Sigmoid colon (tissue), 7 donors: ENCODE data around the gene PSD. TPM values are rescaled to one million over a fixed set of nuclear protein-coding genes. Genes with fewer than 3 reads are reported as not detected.
A peak's percentile ranks its signal among the peaks of the same experiment; 100 is the strongest.

Source experiments
- DNase-seq: peaks from one replicate; pipeline ENCODE4 v3.0.0-alpha.2; 2019
- H3K27ac ChIP-seq, 4 donors: fragments of 200-600 bp; sonication (generic); one replicate each; pipeline ENCODE4 v1.5.1; 2016 to 2019; ENCODE audit warnings: mild to moderate bottlenecking in 1 of 4
- H3K27me3 ChIP-seq, 3 donors: fragments of 200-600 bp; sonication (generic); one replicate each; pipeline ENCODE4 v1.5.1; 2019; ENCODE audit warnings: mild to moderate bottlenecking in 1 of 3
- H3K36me3 ChIP-seq, 4 donors: fragments of 200-600 bp; sonication (generic); one replicate each; pipeline ENCODE4 v1.5.1; 2016 to 2019
- H3K4me1 ChIP-seq, 4 donors: fragments of 200-600 bp; sonication (generic); one replicate each; pipeline ENCODE4 v1.5.1; 2017 to 2019
- H3K4me3 ChIP-seq, 4 donors: fragments of 200-600 bp; sonication (generic); one replicate each; pipeline ENCODE4 v1.5.1; 2017 to 2019; ENCODE audit warnings: mild to moderate bottlenecking in 2 of 4, moderate library complexity in 1 of 4
- H3K9me3 ChIP-seq, 4 donors: fragments of 200-600 bp in 3 of 4; sonication (generic) in 3 of 4; one replicate each; pipeline versions ENCODE4 v1.5.1 to v1.6.1; 2013 to 2019
- CTCF ChIP-seq, 4 experiments: fragments of 450-650 bp in 3 of 4; fragments of 200-600 bp in 1 of 4; IDR thresholded peaks; one replicate each; pipeline ENCODE4 v1.5.1; 2016 to 2019; ENCODE audit warnings: antibody characterized with exemption in 4 of 4, mild to moderate bottlenecking in 3 of 4, moderate library complexity in 2 of 4
- EP300 ChIP-seq, 4 donors: sonication (generic); formaldehyde crosslinking; IDR thresholded peaks; one replicate each; pipeline ENCODE4 v1.6.1; 2017; ENCODE audit warnings: antibody characterized with exemption in 4 of 4
- POLR2A ChIP-seq, 2 donors: fragments of 450-650 bp; IDR thresholded peaks; one replicate each; pipeline ENCODE4 v1.6.1; 2016; ENCODE audit warnings: antibody characterized with exemption in 2 of 2, mild to moderate bottlenecking in 2 of 2, moderate library complexity in 2 of 2
- POLR2AphosphoS5 ChIP-seq, 4 donors: sonication (generic); formaldehyde crosslinking; IDR thresholded peaks; one replicate each; pipeline ENCODE4 v1.6.1; 2017; ENCODE audit warnings: antibody characterized with exemption in 4 of 4
- WGBS, 2 donors: extraction: QIAGEN DNeasy Blood & Tissue Kit; methylation state at CpG; one replicate each; pipeline ENCODE4 v1.1.7; 2013; 5-methylcytosine and 5-hydroxymethylcytosine counted together
- intact Hi-C: fragments of 100-400 bp; cut with DNase I; formaldehyde crosslinking; loops from one replicate; pipeline ENCODE4 v1.15.1; 2023
- polyA plus RNA-seq, 3 donors: library from polyadenylated mRNA; stranded (reverse); fragments of 200-250 nt; gene quantifications; one replicate each; pipeline ENCODE4 v1.2.3, GENCODE V29; 2013
- total RNA-seq, 4 donors: library from RNA; depleted of rRNA; stranded (reverse); fragments of >200 nt; gene quantifications; one replicate each; pipeline ENCODE4 v1.1.0, GENCODE V29; 2016
- donor health status: healthy with polysubstance abuse.
- donor health status: Bipolar disorder and iron deficiency.
- donor health status: healthy.

The PSD gene
- total and polyA plus RNA-seq, 7 donors: 0.69 to 449 (median 343) TPM

- H3K36me3 ChIP-seq: peaks cover 10 to 24% (median 11%) of the 10 kb centered on the region in 4 donors
- H3K4me3 ChIP-seq: peak overlapping the region; percentile 61 to 89 (median 76)
- WGBS, 2 donors: 1 to 2% methylated on average over 21 of the region's 21 CpGs
- H3K4me1 ChIP-seq: peaks cover 0 to 42% (median 36%) of the 10 kb centered on the region in 4 donors
- no peaks in the 10 kb centered on the region for H3K9me3 ChIP-seq
- DNase-seq: no peak
- H3K27ac ChIP-seq: peak overlapping the region; percentile 86 to 96 (median 91)
- intact Hi-C loops: loop anchor here (5.0 kb wide), 2 partner anchors 57 to 162 kb away; no protein-coding TSS in a partner anchor
- TF ChIP-seq POLR2AphosphoS5 (IDR thresholded peaks at IDR 0.05): peak in 1 of 4 donors; percentile 50
- no peak for TF ChIP-seq EP300 (IDR thresholded peaks at IDR 0.05)
- peak in 1 of 2 donors; percentile 7 for TF ChIP-seq POLR2A (IDR thresholded peaks at IDR 0.05)
- peaks cover 2 to 27% (median 11%) of the 10 kb centered on the region in 3 donors for H3K27me3 ChIP-seq
Observed at GRCh38 chr10:102420181-102420713, 1.7 kb upstream of the PSD start.

GRCh38 chr10:102419269-102420180 is 940 bp upstream of the PSD start:
- peaks cover 7 to 33% (median 11%) of the 10 kb centered on the region in 3 donors for H3K27me3 ChIP-seq
- DNase-seq: no peak
- TF ChIP-seq EP300 (IDR thresholded peaks at IDR 0.05) (no peak), CTCF (IDR thresholded peaks at IDR 0.05) (peak in 1 of 4 experiments; percentile 6), POLR2AphosphoS5 (IDR thresholded peaks at IDR 0.05) (peak in 1 of 4 donors; percentile 6), POLR2A (IDR thresholded peaks at IDR 0.05) (no peak)
- 1% methylated on average over 54 of the region's 54 CpGs for WGBS, 2 donors
- H3K4me3 ChIP-seq: peak overlapping the region in 3 of 4 donors; percentile 61 to 89 (median 73)
- intact Hi-C loops: loop anchor here (5.0 kb wide), 2 partner anchors 58 to 163 kb away; no protein-coding TSS in a partner anchor
- H3K36me3 ChIP-seq: peaks cover 8 to 18% (median 11%) of the 10 kb centered on the region in 4 donors
- H3K27ac ChIP-seq: peak overlapping the region; percentile 86 to 96 (median 91)
- no peaks in the 10 kb centered on the region for H3K9me3 ChIP-seq
- H3K4me1 ChIP-seq: peaks cover 0 to 42% (median 36%) of the 10 kb centered on the region in 4 donors

- peak; percentile 56 for DNase-seq
- peaks cover 0 to 25% (median 20%) of the 10 kb centered on the region in 4 donors for H3K4me1 ChIP-seq
- TF ChIP-seq POLR2AphosphoS5 (IDR thresholded peaks at IDR 0.05) (no peak), CTCF (IDR thresholded peaks at IDR 0.05) (no peak), EP300 (IDR thresholded peaks at IDR 0.05) (no peak), POLR2A (IDR thresholded peaks at IDR 0.05) (no peak)
- H3K27ac ChIP-seq: no peak overlapping the region
- intact Hi-C loops: no loop called here
- no peaks in the 10 kb centered on the region for H3K36me3 ChIP-seq
- H3K9me3 ChIP-seq: no peaks in the 10 kb centered on the region
- H3K27me3 ChIP-seq: peaks cover 10 to 43% (median 11%) of the 10 kb centered on the region in 3 donors
- WGBS, 2 donors: 86 to 88% methylated on average over 20 of the region's 20 CpGs
- H3K4me3 ChIP-seq: no peak overlapping the region
Observed at GRCh38 chr10:102416695-102417094, 1.9 kb downstream of the PSD start.

GRCh38 chr10:102416283-102416682 is 2.3 kb downstream of the PSD start:
- H3K27me3 ChIP-seq: peaks cover 10 to 43% (median 11%) of the 10 kb centered on the region in 3 donors
- 63 to 84% methylated on average over 9 of the region's 9 CpGs for WGBS, 2 donors

More at GRCh38 chr10:102416283-102416682, 2.3 kb downstream of the PSD start:
- intact Hi-C loops: no loop called here
- TF ChIP-seq POLR2A (IDR thresholded peaks at IDR 0.05) (no peak), EP300 (IDR thresholded peaks at IDR 0.05) (no peak), CTCF (IDR thresholded peaks at IDR 0.05) (no peak), POLR2AphosphoS5 (IDR thresholded peaks at IDR 0.05) (no peak)
- H3K36me3 ChIP-seq: no peaks in the 10 kb centered on the region
- no peaks in the 10 kb centered on the region for H3K9me3 ChIP-seq
- no peak overlapping the region for H3K27ac ChIP-seq
- peak; percentile 56 for DNase-seq
- H3K4me1 ChIP-seq: peaks cover 0 to 25% (median 20%) of the 10 kb centered on the region in 4 donors
- no peak overlapping the region for H3K4me3 ChIP-seq
